ENCODE results near the gene AQP12A.
"Not testable (repeated sequence)": the region's sequence is repeated elsewhere in the genome, so short reads cannot be mapped to it uniquely, and the experiment has no call there.

Gene AQP12A

DNA sequence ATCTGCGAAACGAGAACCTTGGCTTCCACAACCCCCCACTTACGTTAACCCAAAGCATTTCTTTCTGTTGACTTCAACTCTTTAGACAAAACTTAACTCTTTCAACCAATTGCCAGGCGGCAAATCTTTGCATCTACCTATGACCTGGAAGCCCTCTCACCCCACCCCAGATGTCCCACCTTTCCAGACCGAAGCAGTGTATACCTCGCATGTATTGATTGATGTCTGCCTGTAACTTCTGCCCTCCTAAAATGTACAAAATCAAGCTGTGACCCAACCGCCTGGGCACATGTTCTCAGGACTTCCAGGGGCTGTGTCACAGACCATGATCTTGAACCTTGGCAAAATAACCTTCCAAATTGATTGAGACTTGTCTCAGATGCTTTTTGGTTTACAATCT is 21.3 kb upstream of the AQP12A start:
- Histone ChIP-seq H3K36me3 (no peaks in the 10 kb centered on the region), H3K4me1 (no peaks in the 10 kb centered on the region), H3K27me3 (peaks cover 67% of the 10 kb centered on the region), H3K9me3 (no peaks in the 10 kb centered on the region), H3K4me3 (ENCODE audit: low read depth, low read length) (no peak overlapping the region)
- DNase-seq, result no peak
- no peak for TF ChIP-seq CTCF (IDR thresholded peaks at IDR 0.05; ENCODE audit: low read depth, low read length)

- Histone ChIP-seq H3K4me1 (no peaks in the 10 kb centered on the region), H3K4me3 (ENCODE audit: low read depth, low read length) (no peak overlapping the region), H3K36me3 (no peaks in the 10 kb centered on the region), H3K27me3 (peaks cover 61% of the 10 kb centered on the region), H3K9me3 (no peaks in the 10 kb centered on the region)
- no peak for DNase-seq
- TF ChIP-seq CTCF (IDR thresholded peaks at IDR 0.05; ENCODE audit: low read depth, low read length), result no peak
These were observed 20.7 kb upstream of the AQP12A start for GRCh38 chr2:240670950-240671349.

GRCh38 chr2:240672076-240672700 is 19.5 kb upstream of the AQP12A start:
- Histone ChIP-seq H3K9me3 (no peaks in the 10 kb centered on the region), H3K4me3 (ENCODE audit: low read depth, low read length) (no peak overlapping the region), H3K4me1 (no peaks in the 10 kb centered on the region), H3K36me3 (no peaks in the 10 kb centered on the region), H3K27me3 (peaks cover 49% of the 10 kb centered on the region)
- no peak for DNase-seq
- no peak for TF ChIP-seq CTCF (IDR thresholded peaks at IDR 0.05; ENCODE audit: low read depth, low read length)

DNA sequence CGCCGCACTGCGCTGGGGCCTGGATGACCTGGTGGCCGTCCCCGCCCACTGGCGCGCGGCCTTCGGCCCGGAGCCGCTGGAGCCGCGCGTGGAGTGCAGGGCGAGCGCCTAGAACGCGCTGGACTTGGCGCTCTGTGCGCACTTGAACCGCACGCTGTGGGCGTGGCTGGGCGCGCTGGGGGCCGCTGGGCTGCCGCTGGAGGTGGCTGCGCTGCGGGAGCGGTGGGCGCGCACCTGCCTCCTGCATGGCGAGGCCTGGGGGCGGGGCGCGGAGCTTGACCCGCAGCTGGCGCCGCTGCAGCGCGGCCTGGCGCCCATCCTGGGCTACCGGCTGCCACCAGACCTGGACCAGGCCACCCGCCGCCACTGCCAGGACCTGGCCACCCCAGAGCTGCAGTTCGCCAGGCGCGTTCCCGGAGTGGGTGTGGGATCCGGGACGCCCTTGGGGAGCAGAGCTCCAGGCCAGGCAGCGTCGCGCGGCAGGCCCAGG is 18.9 kb upstream of the AQP12A start:
- Histone ChIP-seq H3K4me1 (no peaks in the 10 kb centered on the region), H3K4me3 (ENCODE audit: low read depth, low read length) (no peak overlapping the region), H3K9me3 (no peaks in the 10 kb centered on the region), H3K27me3 (peaks cover 43% of the 10 kb centered on the region), H3K36me3 (no peaks in the 10 kb centered on the region)
- no peak for TF ChIP-seq CTCF (IDR thresholded peaks at IDR 0.05; ENCODE audit: low read depth, low read length)
- no peak for DNase-seq

- H3K27me3 ChIP-seq, result peaks cover 33% of the 10 kb centered on the region
- H3K4me1 ChIP-seq; H3K4me3 ChIP-seq (ENCODE audit: low read depth, low read length); DNase-seq; H3K9me3 ChIP-seq; H3K36me3 ChIP-seq: not testable (repeated sequence)
These were observed 17.0 kb upstream of the AQP12A start for GRCh38 chr2:240674461-240675184.

DNA sequence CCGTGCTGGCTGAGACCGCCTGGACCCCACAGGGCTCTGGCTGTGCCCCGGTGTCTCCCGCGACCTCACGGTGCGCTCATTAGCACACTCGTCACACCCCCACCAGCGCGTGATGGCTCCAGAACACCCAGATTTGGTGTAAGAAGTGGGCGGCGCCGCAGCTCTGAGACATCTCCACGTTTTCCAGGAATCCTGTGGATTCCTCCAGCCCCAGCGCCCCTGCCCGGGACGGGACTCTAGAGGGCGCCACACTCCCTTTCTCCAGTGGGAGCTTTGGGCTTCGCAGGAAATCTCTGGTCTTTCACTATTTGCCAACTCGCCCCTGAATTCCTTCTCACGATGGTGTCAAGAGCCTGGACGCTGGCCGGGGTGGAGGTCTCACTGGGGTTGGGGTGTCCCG is 16.3 kb upstream of the AQP12A start:
- DNase-seq; H3K9me3 ChIP-seq; H3K36me3 ChIP-seq; H3K4me3 ChIP-seq (ENCODE audit: low read depth, low read length); H3K4me1 ChIP-seq: not testable (repeated sequence)
- H3K27me3 ChIP-seq, result peaks cover 28% of the 10 kb centered on the region

GRCh38 chr2:240678043-240678442 is 13.6 kb upstream of the AQP12A start:
- not testable (repeated sequence) for H3K4me3 ChIP-seq (ENCODE audit: low read depth, low read length); H3K36me3 ChIP-seq; DNase-seq; H3K9me3 ChIP-seq; H3K27me3 ChIP-seq; H3K4me1 ChIP-seq

GRCh38 chr2:240678909-240679308 is 12.8 kb upstream of the AQP12A start:
- not testable (repeated sequence) for H3K9me3 ChIP-seq; H3K4me3 ChIP-seq (ENCODE audit: low read depth, low read length); H3K4me1 ChIP-seq; DNase-seq; H3K27me3 ChIP-seq; H3K36me3 ChIP-seq

- H3K27me3 ChIP-seq; H3K4me3 ChIP-seq (ENCODE audit: low read depth, low read length); H3K9me3 ChIP-seq; H3K4me1 ChIP-seq; H3K36me3 ChIP-seq; DNase-seq: not testable (repeated sequence)
These were observed 11.5 kb upstream of the AQP12A start for GRCh38 chr2:240680185-240680584.

- H3K4me3 ChIP-seq (ENCODE audit: low read depth, low read length); H3K4me1 ChIP-seq: not testable (repeated sequence)
These were observed 9.0 kb upstream of the AQP12A start, which contains the start of gene AQP12B for GRCh38 chr2:240682431-240683224. Gene AQP12B, minus strand, starts transcription at chr2:240682885. Its CDS starts 48 bp downstream, at chr2:240682837.

More at GRCh38 chr2:240682431-240683224, 9.0 kb upstream of the AQP12A start, which contains the start of gene AQP12B:
- DNase-seq, H3K27me3 ChIP-seq, H3K36me3 ChIP-seq, H3K9me3 ChIP-seq: not testable (repeated sequence)
